HG03378 (cell line): ENCODE data around the gene ATG7.
"Not testable (repeated sequence)": the region's sequence is repeated elsewhere in the genome, so short reads cannot be mapped to it uniquely, and the experiment has no call there.

ENCODE experiments used
- ATAC-seq: cut with Tn5 transposase; IDR thresholded peaks from one replicate; pipeline ENCODE4 v1.9.1; 2021; ENCODE audit warnings: mild to moderate bottlenecking, moderate library complexity; ENCODE audit not compliant: unreplicated experiment

Gene ATG7

GRCh38 chr3:11495948-11496557 lies 223.9 kb downstream of the ATG7 start:
- no peak for ATAC-seq

GRCh38 chr3:11498177-11498576 lies 226.0 kb downstream of the ATG7 start:
- ATAC-seq: no peak

- no peak for ATAC-seq
These were observed 226.4 kb downstream of the ATG7 start for GRCh38 chr3:11498646-11499045.

DNA sequence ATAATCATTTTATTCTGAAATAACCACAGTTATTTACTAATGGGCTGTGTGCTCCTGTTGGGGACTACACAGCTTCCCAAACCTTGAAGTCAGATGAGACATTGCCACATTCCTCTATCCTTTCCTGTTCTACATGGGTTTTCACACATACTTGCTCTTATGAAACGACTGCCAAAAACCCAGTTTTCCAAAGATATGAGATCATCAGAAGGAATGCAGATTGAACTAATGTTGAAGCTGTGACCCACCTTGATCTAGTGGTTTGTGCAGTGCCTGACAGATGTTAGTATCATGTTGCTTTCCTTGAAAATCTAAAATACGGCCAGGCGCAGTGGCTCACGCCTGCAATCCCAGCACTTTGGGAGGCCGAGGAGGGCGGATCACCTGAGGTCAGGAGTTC lies 226.9 kb downstream of the ATG7 start:
- no peak for ATAC-seq

DNA sequence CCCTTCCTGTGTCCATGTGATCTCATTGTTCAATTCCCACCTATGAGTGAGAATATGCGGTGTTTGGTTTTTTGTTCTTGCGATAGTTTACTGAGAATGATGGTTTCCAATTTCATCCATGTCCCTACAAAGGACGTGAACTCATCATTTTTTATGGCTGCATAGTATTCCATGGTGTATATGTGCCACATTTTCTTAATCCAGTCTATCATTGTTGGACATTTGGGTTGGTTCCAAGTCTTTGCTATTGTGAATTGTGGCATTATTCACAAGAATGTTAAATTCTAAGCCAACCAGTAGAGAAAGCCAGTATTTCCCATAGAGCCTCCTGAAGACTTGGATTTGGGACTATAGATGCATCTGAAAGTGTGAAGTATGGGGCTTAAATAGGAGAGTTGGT lies 230.2 kb downstream of the ATG7 start:
- not testable (repeated sequence) for ATAC-seq

DNA sequence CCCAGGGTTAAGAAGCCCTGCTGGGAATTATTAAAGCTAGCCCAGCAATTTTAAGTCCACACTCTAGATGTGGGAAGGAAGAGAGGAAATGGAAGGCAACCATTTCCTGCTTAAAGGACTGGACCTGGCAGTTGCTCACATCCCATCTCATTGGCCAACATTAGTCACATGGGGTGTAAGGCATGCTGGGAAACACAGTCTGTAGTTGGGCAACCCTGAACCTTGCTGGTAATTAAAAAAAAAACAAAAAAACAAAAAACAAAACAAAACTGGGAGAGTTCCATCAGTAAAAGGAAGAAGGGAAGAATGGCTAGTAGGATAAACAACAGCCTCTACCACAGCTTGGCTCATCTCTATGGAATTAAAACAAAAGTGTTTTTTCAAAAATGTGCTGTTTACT lies 235.5 kb downstream of the ATG7 start:
- no peak for ATAC-seq

DNA sequence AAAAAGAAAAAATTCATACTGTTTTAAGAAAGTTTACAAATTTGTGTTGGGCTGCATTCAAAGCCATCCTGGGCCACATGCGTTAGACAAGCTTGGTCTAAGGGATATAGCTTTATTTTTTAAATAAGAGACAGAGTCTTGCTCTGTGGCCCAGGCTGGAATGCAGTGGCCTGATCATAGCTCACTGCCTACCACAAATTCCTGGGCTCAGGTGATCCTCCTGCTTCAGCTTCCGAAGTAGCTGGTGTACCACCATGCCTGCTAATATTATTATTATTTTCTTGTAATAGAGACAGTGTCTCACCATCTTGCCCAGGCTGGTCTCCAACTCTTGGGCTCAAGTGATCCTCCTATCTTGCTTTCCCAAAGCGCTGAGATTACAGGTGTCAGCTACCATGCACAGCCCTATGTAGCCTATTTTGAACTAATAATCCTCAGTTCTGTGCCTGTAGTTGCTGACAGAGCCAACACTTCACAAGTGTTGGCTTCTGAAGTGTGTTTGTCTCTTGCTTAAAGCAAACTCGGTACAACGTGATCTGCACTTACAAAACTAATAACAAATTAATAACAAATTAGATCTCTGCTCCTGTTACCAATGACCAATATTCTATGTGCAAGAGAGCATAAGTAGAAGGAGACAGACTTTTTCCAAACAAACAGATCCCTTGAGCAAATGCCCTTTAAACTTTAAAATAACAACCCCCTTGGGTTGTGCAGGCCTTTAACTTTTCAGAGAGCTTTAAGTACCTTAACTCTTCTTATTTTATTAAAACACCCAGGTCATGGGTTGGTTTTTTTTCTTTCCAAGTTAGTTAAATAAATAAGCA lies 236.4 kb downstream of the ATG7 start:
- no peak for ATAC-seq

DNA sequence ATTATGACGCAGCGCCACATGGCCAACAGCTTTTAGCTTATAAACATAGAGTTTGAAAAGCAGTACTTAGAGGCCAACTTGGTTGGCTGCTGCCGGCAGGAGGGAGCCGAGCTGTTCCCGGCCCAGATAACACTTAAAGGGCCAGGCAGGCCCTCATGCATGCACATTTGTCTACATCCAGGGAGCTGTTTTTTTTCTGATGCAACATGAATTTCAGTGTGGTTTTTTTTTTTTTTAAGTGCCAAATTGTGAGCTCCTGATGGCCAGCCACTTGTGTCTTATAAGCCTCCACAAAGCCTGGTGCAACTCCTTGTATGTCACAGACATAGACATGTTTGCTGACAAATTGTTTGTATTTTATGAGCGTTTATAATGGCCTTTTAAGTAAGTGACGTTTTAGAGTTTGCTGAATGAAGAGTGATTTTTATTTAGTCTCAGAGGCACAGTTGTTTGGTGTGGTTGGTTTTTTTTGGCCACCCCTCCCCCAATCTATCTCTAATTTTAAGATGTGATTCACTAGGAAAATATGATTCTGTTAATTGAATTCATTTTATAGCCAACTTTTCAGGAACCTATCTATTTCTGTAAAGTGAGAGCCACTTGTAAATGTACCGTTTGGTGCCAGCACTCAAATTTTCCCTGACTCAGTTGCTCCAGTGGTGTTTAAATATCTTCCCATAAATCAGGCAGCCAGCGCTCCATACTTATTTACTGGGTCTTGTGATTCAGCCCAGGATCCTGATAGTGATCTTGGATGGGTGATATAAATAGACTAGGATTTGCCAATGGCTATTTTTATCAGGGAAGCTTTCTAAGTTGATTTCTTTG lies 237.2 kb downstream of the ATG7 start:
- no peak for ATAC-seq

DNA sequence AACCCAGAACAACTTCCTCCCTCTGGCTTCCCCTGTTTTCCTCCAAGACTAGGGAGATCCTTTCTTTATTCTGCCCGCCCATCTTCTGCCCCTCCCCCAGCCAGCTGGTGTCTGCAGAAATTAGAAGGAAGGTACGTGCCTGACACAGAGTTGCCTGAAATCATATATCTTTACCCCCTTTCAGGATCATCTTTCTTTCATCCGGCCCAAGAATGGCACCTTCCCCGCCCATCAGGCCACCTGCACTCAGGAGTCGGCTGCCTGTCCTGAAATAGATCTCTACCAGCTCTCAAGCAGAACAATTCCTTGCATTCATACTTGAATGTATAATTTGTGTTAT lies 237.8 kb downstream of the ATG7 start:
- ATAC-seq: no peak

- ATAC-seq: no peak
These were observed 238.2 kb downstream of the ATG7 start for GRCh38 chr3:11510356-11510755.

- ATAC-seq: not testable (repeated sequence)
These were observed 239.4 kb downstream of the ATG7 start for GRCh38 chr3:11511606-11512005.

GRCh38 chr3:11513125-11513816 lies 241.1 kb downstream of the ATG7 start:
- not testable (repeated sequence) for ATAC-seq

- no peak for ATAC-seq
These were observed 241.6 kb downstream of the ATG7 start for GRCh38 chr3:11513817-11514135.

GRCh38 chr3:11514191-11514821 lies 242.1 kb downstream of the ATG7 start:
- ATAC-seq: no peak

DNA sequence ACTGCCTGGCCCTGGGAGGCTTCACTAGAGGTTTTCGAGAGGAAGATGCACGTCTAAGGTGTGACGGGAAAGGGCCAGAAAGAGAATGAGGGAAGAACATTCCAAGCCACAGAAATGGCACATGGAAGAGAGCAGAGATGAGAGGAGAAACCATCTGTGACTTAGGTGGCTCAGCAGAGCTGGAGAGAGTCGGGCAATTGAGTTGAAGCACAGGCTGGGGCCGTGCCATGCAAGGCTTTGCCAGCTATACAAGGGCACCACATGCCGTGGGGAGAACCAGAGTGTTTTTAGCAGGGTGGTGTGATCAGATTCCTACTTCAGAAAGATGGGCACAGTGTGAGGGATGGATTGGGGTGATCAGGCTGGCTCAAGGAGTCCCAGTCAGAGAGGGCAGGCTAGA lies 245.4 kb downstream of the ATG7 start:
- ATAC-seq: no peak

- ATAC-seq: no peak
These were observed 249.0 kb downstream of the ATG7 start for GRCh38 chr3:11521167-11521566.

DNA sequence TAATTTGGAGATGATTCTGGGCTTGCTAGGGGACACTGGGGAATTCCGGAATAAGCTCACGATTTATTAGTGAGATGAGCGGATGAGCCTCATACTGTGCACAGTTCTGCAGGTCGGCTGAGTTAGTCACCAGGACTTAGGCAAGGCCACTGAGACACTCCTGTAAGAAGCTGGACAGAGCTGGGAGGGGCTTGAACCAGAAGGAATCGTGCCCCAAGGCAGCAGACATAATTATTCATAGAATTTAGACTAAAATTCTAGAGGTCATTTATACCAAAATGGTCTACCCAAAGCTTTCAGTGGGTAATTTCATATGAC lies 250.2 kb downstream of the ATG7 start:
- ATAC-seq: no peak

DNA sequence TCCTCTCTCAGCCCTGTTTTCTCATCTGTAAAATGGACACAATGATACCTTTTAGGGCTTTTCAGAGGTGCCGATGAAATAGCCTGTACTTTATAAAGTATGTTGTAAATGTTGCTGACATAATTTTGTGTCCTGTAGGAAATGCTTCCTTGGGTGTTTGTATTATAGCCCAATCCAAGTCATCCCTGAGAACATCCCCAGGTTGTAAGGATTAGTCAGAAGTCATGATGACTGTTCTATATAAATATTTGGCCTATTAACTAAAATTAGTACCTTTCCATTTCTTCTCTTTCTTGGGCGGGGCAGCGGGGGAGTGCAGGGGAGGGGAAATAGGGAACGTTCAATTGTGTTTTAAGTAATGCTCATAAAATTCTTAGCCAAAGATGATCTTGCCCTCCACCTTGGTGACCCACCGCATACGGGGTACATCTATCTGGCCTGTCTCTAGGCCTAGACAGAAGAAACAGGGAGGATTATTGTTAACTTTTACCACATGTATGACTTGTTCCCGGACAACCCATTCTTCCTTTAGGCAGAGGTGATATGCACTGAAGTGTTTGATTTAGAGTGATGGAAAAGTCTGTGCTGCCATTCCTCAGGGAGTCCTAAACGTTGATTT lies 250.9 kb downstream of the ATG7 start:
- no peak for ATAC-seq

- no peak for ATAC-seq
These were observed 251.4 kb downstream of the ATG7 start for GRCh38 chr3:11523572-11524101.

- ATAC-seq: not testable (repeated sequence)
These were observed 253.9 kb downstream of the ATG7 start for GRCh38 chr3:11526121-11526520.
